Gastrocnemius medialis (tissue), 4 donors: ENCODE data around the gene SMAD4.

Experiments
- CTCF ChIP-seq, 5 experiments: fragments of 450-650 bp in 3 of 5; fragments of 200-600 bp in 2 of 5; sonication (generic) in 2 of 5; IDR thresholded peaks in 4 of 5; conservative IDR thresholded peaks in 1 of 5; 1 replicate in 4 of 5; 2 replicates in 1 of 5; pipeline ENCODE4 v1.5.1; 2016 to 2019; ENCODE audit warnings: antibody characterized with exemption in 5 of 5, mild to moderate bottlenecking in 3 of 5, moderate library complexity in 3 of 5
- POLR2A ChIP-seq, 2 donors: fragments of 450-650 bp; IDR thresholded peaks; one replicate each; pipeline ENCODE4 v1.6.1; 2017; ENCODE audit warnings: antibody characterized with exemption in 2 of 2, mild to moderate bottlenecking in 2 of 2, moderate library complexity in 2 of 2

- TF ChIP-seq CTCF (IDR thresholded peaks at IDR 0.05 in 4 of 5, conservative IDR thresholded peaks at IDR 0.05 in 1 of 5) (no peak), POLR2A (IDR thresholded peaks at IDR 0.05) (no peak)
Observed at GRCh38 chr18:51030537-51031258, 685 bp downstream of the SMAD4 start.
